HK-2 (cell line): ENCODE measurements around the gene KCND1.
"Not testable (repeated sequence)": the region's sequence is repeated elsewhere in the genome, so short reads cannot be mapped to it uniquely, and the experiment has no call there.

ENCODE experiments used
- DNase-seq: peaks from one replicate; pipeline ENCODE4 v3.0.0-alpha.2; 2018; ENCODE audit not compliant: unreplicated experiment

Gene KCND1

DNA sequence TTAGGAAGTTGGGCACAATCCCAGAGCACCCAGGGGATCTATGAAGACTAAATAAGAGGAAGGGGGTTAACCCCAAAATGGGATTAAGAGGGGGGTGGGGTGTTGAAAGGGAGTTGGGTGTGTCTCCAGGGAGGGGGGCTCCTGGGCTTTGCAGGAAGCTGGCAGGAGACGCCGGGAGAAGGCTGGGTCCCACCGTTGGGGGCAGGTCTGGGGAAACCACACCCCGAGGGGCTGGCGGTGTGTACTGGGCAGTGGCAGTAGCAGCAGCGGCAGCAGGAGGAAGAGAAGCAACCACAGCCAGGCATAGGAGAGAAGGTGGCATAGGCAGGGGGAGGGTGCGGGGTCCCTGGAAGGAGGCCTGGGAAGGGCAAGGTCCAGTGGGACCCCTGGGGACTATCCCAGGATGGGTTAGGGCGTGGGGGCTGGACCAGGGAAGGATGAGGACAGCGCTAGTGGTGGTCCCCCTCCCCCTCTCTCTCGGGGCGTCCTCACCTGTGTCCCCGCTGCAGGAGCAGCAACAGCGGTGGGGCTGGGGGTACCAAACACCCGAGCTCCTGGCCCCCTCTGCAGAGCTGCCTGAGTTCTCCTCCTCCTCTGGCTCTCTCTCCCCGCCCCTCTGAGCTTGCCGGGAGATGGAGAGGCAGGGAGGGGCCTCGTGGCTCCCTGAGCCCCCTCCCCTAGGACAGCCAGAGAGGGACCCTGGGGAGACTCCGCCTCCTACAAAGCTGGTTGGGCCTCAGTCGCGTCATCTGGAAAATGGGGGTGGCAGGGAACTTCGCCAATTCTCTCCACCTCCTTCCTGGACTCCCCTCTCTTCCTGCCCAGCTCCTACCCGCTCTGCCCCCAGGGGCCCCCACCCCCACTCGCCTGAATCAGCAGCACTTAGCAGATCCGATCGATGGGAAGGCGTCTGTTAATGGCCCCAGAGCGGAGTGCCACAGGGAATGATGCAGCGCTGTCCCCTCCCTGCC is at the start of gene KCND1:
Gene KCND1 (minus strand): TSS at position 596 of the 971 bp plus-strand sequence. CDS start 1,573 bp downstream, outside the sequence.
- DNase-seq: peak; percentile 15

DNA sequence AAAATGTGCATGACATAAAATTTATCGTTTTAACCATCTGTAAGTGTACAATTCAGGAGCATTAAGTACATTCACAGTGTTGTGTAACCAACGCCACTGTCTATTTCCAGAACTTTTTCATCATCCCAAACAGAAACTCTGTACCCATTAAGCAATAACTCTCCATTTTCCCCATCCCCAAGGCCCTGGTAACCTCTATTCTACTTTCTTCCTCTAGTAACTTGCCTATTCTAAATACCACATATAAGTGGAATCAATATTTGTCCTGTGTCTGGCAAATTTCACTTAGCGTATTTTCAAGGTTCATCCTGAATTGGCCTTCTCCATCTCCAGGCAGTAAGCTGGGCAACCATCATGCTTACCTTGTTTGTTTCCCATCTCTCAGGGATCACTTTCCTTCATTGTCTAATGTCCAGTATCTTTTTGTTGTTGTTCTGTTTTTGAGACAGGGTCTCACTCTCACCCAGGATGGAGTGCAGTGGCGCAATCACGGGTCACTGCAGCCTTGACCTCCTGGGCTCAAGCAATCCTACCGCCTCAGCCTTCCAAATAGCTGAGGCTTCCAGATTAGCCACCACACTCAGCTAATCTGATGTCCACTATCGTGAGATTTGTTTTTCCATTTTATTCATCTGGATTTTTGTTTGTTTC is 48.1 kb upstream of the KCND1 start:
- DNase-seq: no peak

DNA sequence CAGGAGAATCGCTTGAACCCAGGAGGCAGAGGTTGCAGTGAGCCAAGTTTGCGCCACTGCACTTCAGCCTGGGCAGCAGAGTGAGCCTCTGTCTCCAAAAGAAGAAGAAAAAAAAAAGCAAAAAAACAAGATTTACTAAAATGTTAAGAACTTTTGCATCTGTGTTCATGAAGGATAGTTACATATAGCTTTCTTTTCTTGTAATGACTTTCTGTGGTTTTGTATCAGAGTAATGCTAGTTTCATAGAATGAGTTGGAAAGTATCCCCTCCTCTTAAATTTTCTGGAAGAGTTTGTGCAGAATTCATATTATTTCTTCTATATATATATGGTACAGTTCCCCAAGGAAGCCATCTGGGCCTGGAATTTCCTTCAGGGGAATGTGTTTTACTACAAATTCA is 47.4 kb upstream of the KCND1 start:
- no peak for DNase-seq

DNA sequence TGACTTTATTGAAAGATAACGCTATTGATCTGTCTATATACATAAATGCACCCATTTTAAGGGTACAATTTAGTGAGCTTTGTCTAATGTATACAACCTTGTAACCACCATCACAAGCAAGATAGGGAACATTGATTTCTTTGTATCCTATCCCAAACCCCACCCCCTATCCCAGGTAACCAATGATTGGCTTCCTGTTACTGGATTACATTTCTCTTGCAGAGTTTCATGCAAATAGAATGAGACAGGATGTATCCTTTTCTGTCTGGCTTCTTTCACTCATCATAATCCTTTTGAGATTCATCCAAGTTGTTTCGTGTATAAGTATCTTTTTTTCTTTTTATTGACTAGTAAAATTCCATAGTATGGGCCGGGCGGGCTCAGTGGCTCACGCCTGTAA is 32.1 kb upstream of the KCND1 start:
- no peak for DNase-seq

DNA sequence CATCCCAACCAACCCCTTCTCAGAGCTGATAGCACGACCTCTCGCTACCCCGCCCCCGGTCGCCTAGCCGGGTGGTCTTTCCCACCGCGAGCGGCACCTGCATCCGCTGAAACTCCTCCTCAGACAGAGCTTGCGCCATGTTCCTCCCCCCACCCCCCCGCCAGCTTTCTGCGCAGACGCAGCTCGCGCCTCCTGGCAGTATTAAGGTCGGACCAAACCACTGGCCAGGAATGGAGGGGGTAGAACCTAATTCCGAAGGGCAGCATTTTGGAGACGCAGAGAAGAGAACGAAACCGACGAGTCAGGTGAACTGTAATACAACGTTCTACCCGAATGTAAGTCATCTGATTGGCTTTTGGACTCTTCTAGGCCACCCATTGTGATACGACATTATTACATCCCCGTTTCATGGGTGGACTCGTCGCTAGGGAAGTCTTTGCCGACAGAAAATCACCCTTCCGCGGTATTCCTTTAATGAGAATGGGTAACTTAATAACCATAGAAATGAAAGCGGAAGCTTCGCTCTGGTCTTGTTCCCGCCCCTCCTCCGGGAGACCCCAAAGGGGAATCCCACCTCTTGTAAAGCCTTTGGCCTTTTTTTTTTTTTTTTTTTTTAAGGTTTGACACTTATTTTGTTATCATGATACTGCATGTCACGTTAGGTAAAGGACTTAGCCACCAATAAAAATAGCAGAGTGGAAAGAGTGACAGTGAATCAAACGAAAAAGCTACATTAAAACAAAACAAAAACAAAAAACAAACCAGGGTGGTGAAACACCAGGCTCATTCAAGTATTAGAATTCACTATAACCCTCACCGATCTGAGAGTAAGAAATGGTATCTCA is 30.7 kb upstream of the KCND1 start, which contains the start of gene GRIPAP1:
Gene GRIPAP1 (minus strand): TSS at position 174 of the 845 bp plus-strand sequence. CDS start 35 bp downstream, at position 139.
- DNase-seq: peak; percentile 79

DNA sequence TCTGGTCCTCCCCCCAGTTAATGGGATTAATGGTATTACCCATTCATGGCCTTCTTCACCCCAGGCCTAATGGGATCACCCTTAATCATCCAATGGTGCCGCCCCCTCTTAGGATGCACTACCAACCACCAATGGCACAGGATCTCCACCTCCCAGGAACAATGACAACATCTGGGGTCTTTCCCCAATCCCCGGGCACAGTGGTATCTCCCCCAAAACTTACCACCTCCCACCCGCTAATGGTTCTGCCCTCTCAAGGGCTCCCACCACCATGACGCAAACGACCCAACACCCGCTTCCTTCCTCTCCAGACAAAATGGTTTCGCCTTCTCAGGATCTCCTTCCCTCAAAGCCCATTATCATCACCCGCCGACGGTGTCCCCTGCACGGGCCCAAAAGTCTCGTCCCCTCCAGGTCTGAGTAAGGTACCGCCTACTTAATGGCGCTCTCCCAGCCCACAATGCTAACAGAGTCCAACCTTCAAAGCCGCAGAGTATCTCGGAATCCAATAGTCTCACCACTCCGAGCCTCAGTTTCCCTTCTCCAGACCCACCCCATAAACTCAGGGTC is 30.0 kb upstream of the KCND1 start:
- DNase-seq: peak; percentile 35

DNA sequence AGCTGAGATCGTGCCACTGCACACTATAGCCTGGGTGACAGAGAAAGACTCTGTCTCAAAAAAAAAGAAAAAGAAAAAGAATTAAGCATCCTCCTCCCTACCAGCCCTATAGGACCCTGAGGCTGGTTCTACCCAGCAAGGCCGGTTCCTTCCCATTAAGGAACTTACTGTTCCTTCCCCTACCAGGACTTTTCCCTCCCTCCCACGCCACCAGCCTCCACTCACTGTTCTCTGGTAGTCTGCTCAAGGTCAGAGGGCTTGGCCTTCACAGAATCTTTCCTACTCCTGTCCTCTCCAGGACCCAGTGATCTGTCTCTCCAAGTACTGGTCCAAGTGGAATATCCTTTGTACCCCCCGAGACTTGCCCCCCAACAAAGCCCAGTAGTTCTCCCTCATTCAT is 29.0 kb upstream of the KCND1 start:
- no peak for DNase-seq

DNA sequence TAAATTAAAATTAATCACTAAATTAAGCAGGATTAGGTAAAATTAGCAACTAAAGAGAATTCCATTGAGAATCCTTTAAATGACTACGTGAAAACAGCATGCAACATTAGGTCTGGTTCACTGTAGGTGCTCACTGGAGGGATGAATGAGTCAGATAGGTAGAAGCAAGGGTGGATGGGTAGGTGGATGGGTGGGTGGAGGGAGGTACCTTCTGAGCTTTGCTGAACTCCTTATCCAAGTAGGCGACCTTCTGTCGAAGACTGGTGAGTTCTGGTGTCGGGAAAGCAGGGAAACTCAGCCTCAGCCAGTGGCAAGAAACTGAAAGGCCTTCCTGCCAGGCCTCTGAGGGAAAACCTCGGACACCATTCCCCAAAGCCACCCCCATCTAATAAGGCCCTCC is 27.4 kb upstream of the KCND1 start:
- no peak for DNase-seq

DNA sequence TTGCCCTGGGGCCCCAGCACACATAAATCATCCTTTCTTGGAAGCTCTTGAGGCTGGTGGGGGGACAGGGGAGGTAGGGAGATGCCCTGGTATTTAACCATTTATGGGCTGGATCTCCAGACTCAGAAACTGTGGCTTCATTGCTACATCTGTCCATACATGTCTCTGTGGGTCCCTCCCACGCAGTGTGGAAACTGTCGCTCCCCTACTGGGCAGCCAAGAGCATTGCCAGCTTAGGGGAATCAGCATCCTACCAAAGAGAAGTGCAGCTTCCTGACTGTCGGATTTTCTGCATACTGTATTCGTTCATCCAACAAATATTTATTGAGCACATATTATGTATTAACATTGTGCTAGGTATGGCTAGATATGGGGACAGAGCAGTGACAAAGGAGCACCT is 26.7 kb upstream of the KCND1 start:
- DNase-seq: no peak

DNA sequence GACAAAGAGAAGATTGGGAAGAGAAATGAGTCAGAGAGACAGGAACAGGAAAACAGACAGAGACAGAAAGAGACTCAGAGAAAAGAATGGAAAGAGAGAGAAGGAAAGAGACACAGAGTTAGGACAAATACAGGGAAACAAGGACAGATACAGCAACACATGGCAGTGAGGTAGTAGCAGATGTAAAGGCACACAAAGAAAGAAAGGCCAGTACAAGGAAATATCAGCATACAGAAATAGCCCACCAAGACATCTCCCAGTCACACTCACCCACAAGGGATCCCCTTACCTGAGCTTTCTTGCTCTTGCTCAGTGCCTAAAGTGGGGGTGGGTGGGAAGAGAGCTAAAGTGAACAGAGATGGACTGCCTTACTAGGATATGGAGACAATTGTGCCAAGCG is 26.2 kb upstream of the KCND1 start:
- DNase-seq: no peak

DNA sequence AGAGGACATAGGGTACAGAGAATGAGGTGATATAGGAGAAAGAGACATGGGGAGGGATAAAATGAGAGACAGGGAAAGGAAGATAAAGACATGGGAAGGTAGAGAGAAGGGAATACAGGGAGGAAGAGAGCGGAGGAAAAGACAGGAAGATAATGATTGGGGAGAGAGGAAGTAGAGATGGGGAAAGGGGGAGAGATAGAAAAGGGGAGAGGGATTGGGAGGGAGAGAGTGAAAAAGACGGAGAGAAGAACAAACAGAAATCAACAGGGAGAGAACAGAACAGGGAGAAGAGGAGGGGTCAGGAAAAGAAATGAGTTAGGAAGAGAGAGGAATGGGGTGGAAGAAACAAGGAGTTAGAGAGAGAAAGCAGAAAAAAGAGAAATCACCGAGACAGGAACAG is 25.8 kb upstream of the KCND1 start:
- no peak for DNase-seq

DNA sequence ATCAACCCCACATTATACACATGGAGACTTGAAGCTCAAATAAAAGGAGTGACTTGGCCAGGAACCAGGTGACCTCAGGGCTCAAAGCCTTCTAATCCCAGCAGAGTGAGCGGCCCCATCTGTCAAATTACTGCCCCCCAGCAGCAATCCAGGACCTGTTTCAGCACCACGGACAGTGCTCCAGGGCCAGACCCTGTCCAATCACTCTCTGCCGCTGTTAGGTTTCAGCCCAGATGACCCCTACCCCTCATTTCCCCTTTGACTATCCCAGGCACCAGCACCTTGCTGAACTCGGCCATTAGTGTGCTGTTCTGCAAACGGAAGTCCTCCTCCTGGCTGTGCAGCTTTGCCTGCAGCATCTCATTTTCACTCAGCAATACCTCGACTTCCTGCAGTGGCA is 25.3 kb upstream of the KCND1 start:
- no peak for DNase-seq

DNA sequence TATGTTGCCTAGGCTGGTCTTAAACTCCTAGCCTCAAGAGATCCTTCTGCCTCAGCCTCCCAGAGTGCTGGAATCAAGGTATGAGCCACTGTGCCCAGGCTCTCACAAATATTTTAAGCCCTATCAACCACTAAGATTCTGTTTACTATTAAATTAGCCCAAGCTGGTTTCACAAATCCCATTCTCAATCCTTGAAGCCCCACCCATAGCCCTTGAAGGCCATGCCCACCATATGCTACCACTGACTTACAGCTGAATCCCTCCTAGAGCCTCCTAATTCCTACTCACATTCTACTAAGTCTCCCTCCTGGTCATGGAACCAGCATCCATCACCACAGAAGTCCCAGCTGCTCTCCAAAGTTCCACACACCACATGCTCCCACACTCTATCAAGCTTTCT is 20.7 kb upstream of the KCND1 start:
- no peak for DNase-seq

DNA sequence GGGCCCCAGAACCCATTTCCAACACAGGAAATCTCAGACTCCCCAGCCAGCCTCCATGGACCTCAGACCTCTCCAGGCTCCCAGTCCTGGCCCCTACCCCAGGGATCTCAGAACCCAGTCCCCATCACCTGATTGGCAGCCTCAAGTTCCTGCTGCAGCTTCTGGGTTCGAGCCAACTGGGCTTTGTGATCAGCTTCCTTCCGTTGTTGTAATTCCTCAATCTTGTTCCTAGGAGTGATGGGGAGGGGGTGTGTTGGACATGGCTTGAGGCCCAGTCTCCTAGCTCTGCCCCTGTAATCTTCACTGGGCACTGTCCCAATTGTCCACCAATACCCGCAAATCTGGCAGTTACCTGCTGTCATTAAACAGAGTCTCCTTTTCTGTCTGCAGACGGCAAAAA is 17.8 kb upstream of the KCND1 start:
- DNase-seq: no peak

DNA sequence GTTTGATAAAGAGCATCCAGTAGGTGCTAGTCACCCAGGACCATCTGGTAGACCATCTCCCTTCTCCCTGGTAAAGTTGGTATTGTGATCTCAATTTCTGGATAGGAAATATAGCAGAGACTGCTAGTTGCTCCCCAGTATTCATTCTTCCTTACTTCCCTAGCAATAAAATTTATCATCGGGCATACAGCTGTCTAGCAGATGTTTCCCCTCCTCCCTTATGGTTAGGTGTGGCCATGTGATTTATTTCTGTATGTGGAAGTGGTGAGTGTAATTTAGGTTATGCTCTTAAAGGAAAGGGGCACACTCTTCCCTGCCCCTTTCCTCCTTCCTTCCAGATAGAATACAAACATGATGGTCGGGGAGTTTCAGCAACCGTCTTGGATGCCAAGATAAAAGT is 12.3 kb upstream of the KCND1 start:
- DNase-seq: no peak

DNA sequence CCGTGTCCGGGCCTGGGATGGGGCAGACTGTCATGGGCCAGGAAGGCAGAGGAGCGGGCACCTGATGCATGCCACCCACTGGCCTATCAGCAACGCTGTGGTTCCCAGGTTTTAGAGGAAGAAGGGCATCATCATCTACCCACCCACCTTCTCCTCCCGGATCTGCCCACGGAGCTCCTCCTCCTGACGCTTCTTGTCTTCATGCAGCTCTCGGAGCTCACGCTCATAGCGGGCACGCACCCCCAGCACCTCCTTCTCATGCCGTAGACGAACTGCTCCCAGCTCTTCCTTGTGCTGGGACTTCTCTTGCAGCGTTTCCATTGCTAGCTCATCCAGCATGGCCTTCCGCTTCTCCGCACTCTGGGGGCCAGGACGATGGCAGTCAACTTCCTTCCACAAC is 11.4 kb upstream of the KCND1 start:
- DNase-seq: no peak

DNA sequence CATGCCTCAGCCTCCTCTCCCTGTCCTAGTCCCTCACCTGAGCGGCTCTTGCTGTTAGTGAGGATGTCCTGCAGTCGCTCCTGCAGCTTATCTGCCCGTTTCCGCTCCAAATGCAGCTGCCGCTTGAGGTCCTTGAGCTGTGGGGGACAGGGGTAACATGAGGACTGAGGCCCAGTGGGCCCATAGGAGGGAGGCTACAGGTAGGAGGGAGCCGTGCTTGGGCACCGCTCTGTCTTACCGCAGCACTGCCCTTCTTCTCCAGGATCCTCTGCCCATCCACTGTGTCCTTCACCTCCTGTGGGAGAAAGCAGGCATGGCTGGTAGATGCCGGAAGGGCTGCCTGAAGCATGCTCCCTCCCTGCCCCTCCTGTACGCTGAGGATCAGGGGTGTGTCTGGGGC is 9.5 kb upstream of the KCND1 start:
- DNase-seq: no peak

DNA sequence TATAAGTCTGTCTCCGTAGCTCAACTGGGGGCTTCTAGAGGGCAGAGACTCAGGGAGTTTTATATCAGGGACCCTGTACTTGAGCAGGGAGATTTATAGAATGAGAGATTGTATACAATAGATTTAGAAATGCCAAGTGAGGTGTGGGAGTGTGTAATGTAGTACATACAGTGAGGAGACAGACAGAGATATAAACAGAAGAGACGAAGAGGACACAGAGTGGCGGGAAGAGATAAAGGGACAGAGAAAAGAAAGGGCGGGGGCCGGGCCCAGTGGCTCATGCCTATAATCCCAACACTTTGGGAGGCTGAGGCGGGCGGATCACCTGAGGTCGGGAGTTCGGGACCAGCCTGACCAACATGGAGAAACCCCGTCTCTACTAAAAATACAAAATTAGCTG is 8.7 kb upstream of the KCND1 start:
- DNase-seq: not testable (repeated sequence)

DNA sequence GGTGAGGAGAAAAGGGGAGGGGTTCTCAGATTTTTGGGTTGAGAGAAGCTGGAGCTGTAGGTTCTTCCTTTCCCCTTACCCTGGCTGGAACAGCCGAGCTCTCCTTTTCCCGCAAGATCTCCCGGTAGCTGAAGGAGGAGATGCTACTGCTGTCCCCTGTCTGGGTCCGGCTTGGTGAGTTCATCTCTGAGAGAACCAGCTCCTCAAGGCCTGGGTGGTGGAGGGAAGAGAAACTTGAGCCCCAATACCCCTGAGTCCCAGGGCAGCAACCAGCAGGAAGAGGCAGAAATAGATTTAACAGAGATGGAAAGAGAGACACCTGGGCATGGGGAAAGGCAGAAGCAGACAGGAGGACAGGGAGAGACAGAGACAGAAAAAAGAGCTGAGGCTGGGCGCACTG is 6.6 kb upstream of the KCND1 start:
- DNase-seq: no peak

DNA sequence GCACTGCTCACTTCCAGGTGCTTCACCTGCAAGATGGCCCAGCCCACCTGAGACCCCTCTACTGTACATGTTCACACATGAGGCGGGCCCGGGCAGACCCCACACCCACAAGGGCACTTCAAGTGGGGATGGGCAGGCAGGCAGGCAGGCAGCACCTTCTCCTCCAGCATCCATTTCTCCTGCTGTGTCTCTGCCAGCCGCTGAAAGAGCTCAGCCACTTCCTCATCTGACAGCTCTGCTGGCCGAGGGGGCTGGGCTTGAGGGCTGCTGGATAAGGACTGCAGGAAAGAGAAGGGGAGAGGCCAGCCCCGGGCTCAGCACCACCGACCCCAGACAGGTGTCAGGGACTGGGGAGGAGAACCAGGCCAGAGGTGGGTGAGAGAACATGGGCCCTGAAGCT is 4.4 kb upstream of the KCND1 start:
- DNase-seq: no peak

DNA sequence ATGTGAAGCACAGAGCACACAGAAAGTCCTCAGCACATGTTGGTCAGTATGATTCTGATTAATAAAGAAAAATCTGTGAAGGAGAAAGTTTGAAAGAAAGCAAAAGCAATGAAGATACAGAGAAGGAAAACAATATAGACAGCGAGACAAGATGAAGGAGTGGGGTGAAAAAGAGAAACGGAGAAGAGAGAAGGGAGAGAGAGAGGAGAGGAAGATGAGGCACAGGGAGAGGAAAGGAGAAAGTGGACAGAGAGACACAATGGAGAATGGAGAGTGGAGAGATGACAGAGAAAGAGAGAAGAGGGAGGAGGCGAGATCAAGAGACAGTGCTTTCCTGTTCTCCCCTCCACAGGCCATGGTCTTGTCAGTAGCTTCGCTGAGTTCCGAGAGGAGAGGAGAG is 3.9 kb upstream of the KCND1 start:
- DNase-seq: no peak

DNA sequence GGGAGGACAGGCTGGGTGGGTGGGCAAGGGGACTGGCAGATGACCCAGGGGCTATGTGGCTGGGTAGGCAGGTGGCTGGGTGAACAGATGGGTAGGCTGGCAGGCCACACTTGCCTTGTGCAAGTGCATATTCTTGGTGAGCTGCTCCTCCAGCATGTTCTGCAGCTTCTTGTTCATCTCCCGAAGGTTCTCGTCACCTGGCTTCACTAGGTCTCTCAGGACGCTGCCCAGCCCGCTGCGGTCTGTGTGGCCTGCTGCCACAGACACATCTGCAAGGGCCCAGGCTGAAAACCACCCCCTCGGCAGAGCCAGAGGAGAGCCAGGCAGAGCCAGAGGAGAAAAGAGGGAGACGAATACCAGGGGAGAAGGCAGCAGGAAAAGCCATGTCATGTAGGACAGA is 3.4 kb upstream of the KCND1 start:
- DNase-seq: no peak
